Medulla oblongata (tissue), 1 donor: ENCODE data around the gene ERVH48-1.
A peak's percentile ranks its signal among the peaks of the same experiment; 100 is the strongest.
"Not testable (repeated sequence)": the region's sequence is repeated elsewhere in the genome, so short reads cannot be mapped to it uniquely, and the experiment has no call there.

Experiments
- DNase-seq: peaks from one replicate; pipeline ENCODE4 v3.0.0-alpha.2; 2015; ENCODE audit errors: extremely low spot score

The ERVH48-1 gene

GRCh38 chr21:42925114-42925926, at the start of gene ERVH48-1:
Gene ERVH48-1, minus strand, starts transcription at chr21:42925630. Its CDS starts 6,624 bp downstream, at chr21:42919006.
- DNase-seq, result no peak

GRCh38 chr21:42973991-42974831, 48.8 kb upstream of the ERVH48-1 start, which contains the start of gene PKNOX1:
Gene PKNOX1, plus strand, starts transcription at chr21:42974562. Its CDS starts 29,820 bp downstream, at chr21:43004382.
- DNase-seq, result peak; percentile 98

DNA sequence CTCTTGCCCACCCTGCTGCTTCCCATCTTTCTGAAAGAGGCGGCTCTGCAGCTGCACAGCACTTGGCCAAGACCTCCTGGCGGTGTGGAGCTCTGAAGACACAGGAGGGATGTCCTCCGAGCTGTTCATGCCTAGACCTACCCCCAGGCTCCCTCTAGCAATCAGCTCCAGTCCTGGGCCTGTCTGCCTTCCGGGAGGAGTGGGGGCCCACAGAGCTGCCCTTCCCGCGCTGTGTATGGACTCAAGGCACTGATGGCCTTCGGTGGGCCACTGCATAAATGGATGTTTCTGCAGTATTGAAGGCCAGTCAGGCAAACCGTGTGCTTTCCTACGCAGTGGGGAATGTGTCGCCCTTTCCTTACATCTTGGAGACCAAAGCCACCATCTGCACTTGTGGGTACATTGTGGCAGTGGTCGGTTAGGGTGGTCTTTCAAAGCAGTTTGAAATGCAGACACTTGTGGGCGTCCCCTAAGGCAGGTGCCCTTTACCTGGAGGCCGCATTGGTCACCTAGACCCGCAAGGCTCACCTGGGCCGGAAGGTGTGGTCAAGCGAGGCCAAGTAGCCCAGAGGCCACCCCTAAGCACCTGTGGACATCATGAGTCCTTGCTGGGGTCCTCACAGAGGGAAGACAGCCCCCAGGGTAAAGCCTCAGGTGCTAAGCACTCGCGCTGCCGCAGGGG, 48.0 kb upstream of the ERVH48-1 start:
- DNase-seq, result no peak

- no peak for DNase-seq
These were observed 46.5 kb upstream of the ERVH48-1 start for GRCh38 chr21:42971897-42972275.

DNA sequence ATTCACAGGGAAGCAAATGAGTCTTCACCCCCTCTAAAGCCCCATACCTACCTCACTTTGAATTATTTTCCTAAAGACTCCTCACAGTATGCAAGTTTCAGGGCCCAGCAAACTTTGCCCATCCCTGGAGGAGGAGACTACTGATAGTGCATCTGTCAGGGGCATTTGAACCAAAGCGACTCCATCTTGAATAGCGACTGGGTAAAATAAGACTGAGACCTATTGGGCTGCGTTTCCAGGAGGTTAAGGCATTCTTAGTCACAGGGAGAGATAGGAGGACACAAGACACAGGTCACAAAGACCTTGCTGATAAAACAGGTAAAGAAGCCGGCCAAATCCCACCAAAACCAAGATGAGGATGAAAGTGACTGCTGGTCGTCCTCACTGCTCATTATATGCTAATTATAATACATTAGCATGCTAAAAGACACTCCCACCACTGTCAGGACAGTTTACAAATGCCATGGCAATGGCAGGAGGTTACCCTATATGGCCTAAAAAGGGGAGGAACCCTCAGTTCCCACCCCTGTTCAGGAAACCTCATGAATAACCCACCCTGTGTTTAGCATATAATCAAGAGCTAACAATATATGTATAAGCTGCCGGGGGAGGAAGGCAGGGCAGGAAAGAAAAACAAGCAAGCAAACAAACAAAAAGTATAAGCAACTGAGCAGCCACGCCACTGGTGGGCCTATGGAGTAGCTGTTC, 45.7 kb upstream of the ERVH48-1 start:
- DNase-seq, result no peak

GRCh38 chr21:42969193-42969600, 43.8 kb upstream of the ERVH48-1 start:
- no peak for DNase-seq

- not testable (repeated sequence) for DNase-seq
These were observed 42.2 kb upstream of the ERVH48-1 start for GRCh38 chr21:42967616-42968015.

DNA sequence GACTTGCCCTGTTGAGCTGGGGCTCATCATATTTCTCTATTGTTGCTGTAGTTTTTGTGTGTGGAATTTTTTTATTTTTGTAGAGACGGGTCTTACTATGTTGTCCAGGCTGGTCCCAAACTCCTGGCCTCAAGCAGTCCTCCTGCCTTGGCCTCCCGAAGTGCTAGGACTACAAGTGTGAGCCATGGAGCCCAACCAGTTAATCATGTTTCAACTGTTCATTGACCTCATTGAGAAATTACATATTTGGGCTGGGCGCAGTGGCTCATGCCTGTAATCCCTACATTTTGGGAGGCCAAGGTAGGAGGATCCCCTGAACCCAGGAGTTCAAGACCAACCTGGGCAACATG, 39.8 kb upstream of the ERVH48-1 start:
- DNase-seq, result no peak

DNA sequence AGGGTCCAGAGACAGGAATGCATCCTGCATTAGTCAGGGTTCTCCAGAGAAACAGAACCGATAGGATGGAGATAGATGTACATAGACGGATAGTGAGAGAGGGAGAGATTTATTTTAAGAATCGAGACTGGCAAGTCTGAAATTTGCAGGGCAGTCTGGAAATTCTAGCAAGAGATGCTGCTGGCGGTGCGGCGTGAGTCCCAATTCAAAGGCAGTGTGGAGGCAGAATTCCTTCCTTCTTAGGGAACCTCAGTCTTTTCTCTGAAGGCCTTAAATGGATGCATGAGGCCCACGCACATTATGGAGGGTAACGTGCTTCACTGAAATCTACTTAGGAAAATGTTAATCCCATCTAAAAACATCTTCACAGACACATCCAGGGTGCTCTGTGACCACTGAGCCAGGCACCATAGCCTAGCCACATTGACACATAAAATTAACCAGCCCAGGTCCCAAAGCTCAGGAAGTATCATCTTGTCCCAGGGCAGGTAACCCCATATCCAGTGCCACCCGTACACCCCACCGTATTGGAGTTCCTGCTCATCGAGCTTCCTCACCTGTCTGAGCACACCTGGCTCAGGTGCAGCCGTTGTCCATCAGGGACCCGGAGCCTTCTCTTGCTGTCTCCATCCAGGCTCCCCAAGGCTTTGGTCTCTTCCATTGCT, 39.2 kb upstream of the ERVH48-1 start:
- DNase-seq, result no peak

GRCh38 chr21:42964086-42964485, 38.7 kb upstream of the ERVH48-1 start:
- DNase-seq, result no peak

DNA sequence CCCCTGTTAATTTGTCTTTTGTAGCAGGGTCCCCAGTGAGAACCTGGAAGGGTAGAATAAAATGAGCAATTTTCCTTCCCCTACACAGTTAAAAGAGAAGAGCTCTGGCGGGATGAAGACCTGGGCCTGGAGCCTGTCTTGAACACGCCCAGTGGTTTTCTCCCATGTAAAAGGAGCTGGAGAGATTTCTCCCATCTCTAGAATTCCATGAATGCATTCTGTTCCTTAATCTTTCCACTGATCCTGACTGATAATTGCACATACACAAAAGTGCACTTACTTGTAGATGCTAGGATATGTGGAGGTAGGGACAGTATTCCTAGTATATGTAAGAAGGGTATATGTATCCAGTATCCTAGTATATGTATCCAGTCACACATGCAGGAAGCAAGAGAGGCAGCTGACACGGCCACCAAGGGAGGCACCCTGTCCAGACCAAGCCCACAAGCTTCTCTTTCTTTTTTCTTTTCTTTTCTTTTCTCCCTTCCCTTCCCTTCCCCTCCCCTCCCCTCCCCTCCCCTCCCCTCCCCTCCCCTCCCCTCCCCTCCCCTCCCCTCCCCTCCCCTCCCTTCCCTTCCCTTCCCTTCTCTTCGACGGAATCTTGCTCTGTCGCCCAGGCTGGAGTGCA, 37.1 kb upstream of the ERVH48-1 start:
- no peak for DNase-seq

- no peak for DNase-seq
These were observed 34.3 kb upstream of the ERVH48-1 start for GRCh38 chr21:42959728-42960127.

GRCh38 chr21:42958122-42958521, 32.7 kb upstream of the ERVH48-1 start:
- DNase-seq, result not testable (repeated sequence)

GRCh38 chr21:42956824-42957630, 31.6 kb upstream of the ERVH48-1 start:
- no peak for DNase-seq

DNA sequence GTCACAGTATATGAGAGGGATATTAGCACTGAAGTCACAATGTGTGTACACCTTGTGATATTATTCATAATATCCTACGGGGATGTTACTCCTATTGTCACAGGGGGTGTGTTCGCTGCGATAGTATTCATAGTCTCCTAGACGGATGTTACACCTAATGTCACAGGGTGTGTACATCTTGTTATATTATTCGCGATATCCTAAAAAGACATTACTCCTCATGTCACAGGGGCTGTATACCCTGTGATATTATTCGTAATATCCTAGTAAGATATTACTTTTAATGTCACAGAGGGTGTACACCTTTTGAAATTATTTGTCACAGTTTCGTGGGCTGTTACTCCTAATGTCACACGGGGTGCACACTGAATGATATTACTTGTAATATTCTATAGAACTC, 25.8 kb upstream of the ERVH48-1 start:
- DNase-seq, result not testable (repeated sequence)

DNA sequence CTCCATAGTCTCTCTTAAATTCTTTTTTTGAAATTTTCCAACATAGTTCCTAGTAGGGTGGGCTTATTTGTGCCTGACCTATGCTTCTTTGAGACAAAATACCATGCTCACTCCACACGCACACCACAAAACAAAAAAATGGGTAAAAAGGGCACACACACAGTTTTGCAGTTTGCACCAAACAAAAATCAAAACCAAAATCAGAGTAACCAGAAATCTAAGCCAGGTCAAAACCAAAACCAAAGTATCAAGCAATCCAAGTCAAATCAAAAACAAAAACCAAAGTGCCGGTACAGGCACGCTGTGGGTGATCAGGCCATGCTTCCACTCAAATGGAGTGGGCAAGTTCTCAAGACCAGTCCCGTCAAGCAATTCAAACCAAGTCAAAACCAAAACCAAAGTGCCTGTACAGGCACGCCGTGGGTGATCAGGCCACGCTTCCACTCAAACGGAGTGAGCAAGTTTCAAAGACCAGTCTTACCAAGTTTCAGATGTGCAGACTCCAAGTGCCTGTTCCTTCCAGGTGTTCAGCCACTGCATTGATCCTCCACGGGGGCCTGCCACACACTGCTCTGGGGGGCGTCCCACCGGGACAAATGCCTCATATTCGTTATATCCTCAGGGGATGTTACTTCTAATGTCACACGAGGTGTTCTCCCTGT, 23.8 kb upstream of the ERVH48-1 start:
- DNase-seq, result not testable (repeated sequence)

- DNase-seq, result no peak
These were observed 16.8 kb upstream of the ERVH48-1 start for GRCh38 chr21:42942244-42942643.

GRCh38 chr21:42941696-42942085, 16.3 kb upstream of the ERVH48-1 start:
- no peak for DNase-seq
